GM12875 (cell line): ENCODE results near the gene MYOM1.
"Not testable (repeated sequence)": the region's sequence is repeated elsewhere in the genome, so short reads cannot be mapped to it uniquely, and the experiment has no call there.

Source experiments
- H3K4me3 ChIP-seq: one replicate; pipeline ENCODE4 v1.5.1; 2011; ENCODE audit warnings: low read depth, low read length, control low read depth
- CTCF ChIP-seq: IDR thresholded peaks from 2 replicates; pipeline ENCODE4 v1.5.1; 2011; ENCODE audit warnings: low read depth, mild to moderate bottlenecking, control low read depth, inconsistent platforms, low read length, moderate library complexity, borderline replicate concordance; ENCODE audit not compliant: insufficient read depth

Gene MYOM1

GRCh38 chr18:3230401-3231334, 10.9 kb upstream of the MYOM1 start:
- no peak for TF ChIP-seq CTCF
- no peak overlapping the region for H3K4me3 ChIP-seq

GRCh38 chr18:3226048-3226447, 6.3 kb upstream of the MYOM1 start:
- no peak overlapping the region for H3K4me3 ChIP-seq
- TF ChIP-seq CTCF: no peak

GRCh38 chr18:3225588-3225987, 5.8 kb upstream of the MYOM1 start:
- H3K4me3 ChIP-seq: no peak overlapping the region
- no peak for TF ChIP-seq CTCF

- TF ChIP-seq CTCF: no peak
- H3K4me3 ChIP-seq: no peak overlapping the region
These were observed 4.5 kb upstream of the MYOM1 start for GRCh38 chr18:3224223-3224622.

- no peak for TF ChIP-seq CTCF
- H3K4me3 ChIP-seq: no peak overlapping the region
These were observed 3.6 kb upstream of the MYOM1 start for GRCh38 chr18:3223356-3223755.

GRCh38 chr18:3221496-3221895, 1.7 kb upstream of the MYOM1 start:
- no peak for TF ChIP-seq CTCF

GRCh38 chr18:3220868-3221267, 1.1 kb upstream of the MYOM1 start:
- H3K4me3 ChIP-seq: not testable (repeated sequence)

More at GRCh38 chr18:3221496-3221895, 1.7 kb upstream of the MYOM1 start:
- H3K4me3 ChIP-seq: no peak overlapping the region
